ENCODE results near the gene LRRC36.

LRRC36 gene

GRCh38 chr16:67424261-67424615 is 97.6 kb downstream of the LRRC36 start:
- no peak for DNase-seq (ENCODE audit: low spot score)

- no peak for DNase-seq (ENCODE audit: low spot score)
Measured at GRCh38 chr16:67425061-67425460, 98.4 kb downstream of the LRRC36 start.

- DNase-seq (ENCODE audit: low spot score): no peak
Measured at GRCh38 chr16:67425580-67425979, 99.0 kb downstream of the LRRC36 start.

DNA sequence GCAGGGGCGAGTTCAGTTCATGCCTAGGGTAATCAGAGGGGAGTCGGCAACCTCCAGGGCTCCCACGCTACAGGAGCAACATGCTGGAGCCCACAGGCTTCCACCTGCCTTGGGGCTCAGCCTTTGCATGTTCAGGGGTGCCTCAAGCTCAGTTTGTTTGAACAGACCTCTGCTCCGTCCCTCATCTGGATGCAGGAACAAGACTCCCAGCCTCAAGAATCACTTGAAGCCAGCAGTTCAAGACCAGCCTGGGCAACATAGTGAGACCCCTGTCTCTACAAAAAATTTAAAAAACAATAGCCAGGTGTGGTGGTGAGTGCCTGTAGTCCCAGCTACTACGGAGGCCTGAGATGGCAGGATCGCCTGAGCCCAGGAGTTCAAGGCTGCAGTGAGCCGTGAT is 99.4 kb downstream of the LRRC36 start:
- DNase-seq (ENCODE audit: low spot score): no peak

- DNase-seq (ENCODE audit: low spot score): no peak
Measured at GRCh38 chr16:67426950-67427349, 100.3 kb downstream of the LRRC36 start.

DNA sequence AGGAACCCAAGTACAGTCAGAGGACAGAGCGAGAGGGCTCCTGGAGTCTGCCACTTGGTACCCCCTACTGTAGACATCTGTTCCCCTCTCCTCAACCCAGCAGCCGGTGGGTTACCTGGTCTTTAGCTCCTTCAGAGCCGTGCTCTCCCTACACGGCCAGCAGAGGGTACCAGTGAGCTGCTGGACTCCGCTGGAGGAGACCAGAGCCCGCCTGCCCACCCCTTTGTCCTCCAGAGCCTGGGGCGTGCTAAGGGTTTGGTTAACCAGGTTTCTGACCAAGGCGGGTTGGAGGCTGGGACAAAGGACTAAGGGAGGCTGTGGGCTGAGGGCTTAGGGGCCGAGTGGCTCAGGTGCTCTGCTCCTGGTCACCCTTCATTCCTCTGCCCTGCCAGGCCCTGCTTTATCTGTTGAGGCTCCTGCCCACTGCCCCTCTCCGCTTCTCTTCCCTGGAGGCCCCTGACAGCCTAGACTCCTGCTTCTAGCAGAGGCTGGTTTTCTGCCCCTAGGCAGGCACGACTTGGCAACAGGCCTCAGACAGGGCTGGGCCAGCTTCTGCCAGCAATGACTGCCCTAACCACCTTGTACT is 101.6 kb downstream of the LRRC36 start:
- peak; percentile 89 for DNase-seq (ENCODE audit: low spot score)

GRCh38 chr16:67429053-67429798 is 102.6 kb downstream of the LRRC36 start:
- DNase-seq (ENCODE audit: low spot score): no peak

DNA sequence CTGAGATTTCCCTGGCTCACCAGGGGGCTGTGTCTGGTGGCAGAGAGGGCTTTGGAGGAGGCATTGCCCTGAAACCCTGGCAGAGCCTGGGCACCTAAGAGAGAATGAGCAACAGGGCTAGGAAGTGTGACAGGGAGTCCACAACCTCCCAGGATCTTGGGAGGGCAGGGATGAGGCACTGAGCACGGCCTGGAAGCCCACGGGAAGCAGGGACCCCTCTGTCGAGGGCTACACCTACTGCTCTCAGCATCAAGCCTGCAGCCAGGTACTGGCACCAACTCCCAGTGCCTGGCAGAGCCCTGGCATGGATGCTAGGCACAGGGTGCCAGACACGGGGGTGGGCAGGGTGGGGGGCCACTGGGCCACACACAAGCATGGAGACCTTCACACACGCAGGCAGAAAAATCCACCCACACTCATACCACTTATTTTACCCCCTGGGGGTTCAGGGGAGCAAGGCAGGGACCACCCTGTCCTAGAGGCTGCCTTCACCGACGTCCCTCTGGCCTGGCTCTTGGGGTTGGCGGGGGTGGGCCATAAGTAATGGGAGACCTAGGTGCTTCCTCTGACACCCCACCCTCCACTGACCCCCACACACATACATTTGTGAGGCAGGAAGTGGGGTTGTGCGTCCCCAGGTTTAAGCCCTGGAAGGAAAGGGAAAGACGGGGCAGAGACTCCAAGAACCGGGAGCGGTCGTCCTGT is 103.3 kb downstream of the LRRC36 start:
- no peak for DNase-seq (ENCODE audit: low spot score)

DNA sequence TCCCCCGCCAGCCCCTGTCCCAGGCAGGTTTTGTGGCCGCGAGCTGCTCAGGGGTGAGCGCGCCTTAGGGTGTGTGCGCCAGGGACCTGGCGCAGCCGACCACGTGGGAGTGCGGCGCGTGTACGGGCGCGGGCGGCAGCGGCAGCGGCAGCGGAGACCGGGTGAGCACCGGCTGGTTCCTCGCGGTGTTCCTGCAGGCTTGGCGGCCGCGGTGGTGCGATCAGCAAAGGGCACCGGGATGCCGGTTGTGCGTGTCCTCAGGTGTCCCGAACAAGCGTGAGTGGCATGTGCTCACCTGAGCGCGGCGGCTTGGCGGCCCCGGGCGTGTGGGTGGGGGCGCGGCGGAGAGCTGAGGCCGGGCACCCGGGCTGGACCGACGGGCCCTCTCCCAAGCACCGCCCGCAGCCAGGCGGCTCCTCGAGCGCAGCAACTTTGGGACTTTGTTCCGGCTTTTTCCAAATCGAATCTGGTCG is 103.9 kb downstream of the LRRC36 start:
- peak; percentile 58 for DNase-seq (ENCODE audit: low spot score)

GRCh38 chr16:67430977-67431774 is 104.6 kb downstream of the LRRC36 start, which contains the start of gene HSD11B2:
Gene HSD11B2, plus strand, starts transcription at chr16:67431121. Its CDS starts 128 bp downstream, at chr16:67431249.
- peak; percentile 78 for DNase-seq (ENCODE audit: low spot score)

GRCh38 chr16:67431775-67432505 is 105.3 kb downstream of the LRRC36 start:
- DNase-seq (ENCODE audit: low spot score): no peak

GRCh38 chr16:67432506-67432890 is 105.9 kb downstream of the LRRC36 start:
- no peak for DNase-seq (ENCODE audit: low spot score)

GRCh38 chr16:67433131-67433719 is 106.6 kb downstream of the LRRC36 start:
- DNase-seq (ENCODE audit: low spot score): no peak

All from ecto neural progenitor cell (in vitro differentiated cells).